HL-60/S4 treated with retinoic acid at 250 ng/mL for 4 days and 3 days (cell line): ENCODE data around the gene TK1.
"Not testable (repeated sequence)": the region's sequence is repeated elsewhere in the genome, so short reads cannot be mapped to it uniquely, and the experiment has no call there.

Experiments used
- in situ Hi-C: fragments of 300-500 bp; cut with MboI; formaldehyde crosslinking; loops from 2 replicates; pipeline ENCODE4 v1.7.0; 2022; ENCODE audit warnings: low sequenced_read_pairs

TK1 gene

GRCh38 chr17:78154903-78155811 lies 31.7 kb downstream of the TK1 start:
- in situ Hi-C loops: no loop called here

GRCh38 chr17:78151514-78152008 lies 35.3 kb downstream of the TK1 start:
- in situ Hi-C loops: no loop called here

GRCh38 chr17:78148286-78149016 lies 38.4 kb downstream of the TK1 start:
- in situ Hi-C loops: no loop called here

GRCh38 chr17:78147315-78147998 lies 39.4 kb downstream of the TK1 start:
- in situ Hi-C loops: no loop called here

- in situ Hi-C loops: no loop called here
These were observed 40.0 kb downstream of the TK1 start for GRCh38 chr17:78146881-78147280.

GRCh38 chr17:78146471-78146869 lies 40.4 kb downstream of the TK1 start:
- in situ Hi-C loops: no loop called here

- in situ Hi-C loops: no loop called here
These were observed 41.9 kb downstream of the TK1 start for GRCh38 chr17:78144736-78145641.

GRCh38 chr17:78144147-78144719 lies 42.6 kb downstream of the TK1 start:
- in situ Hi-C loops: no loop called here

GRCh38 chr17:78143214-78144146 lies 43.4 kb downstream of the TK1 start:
- in situ Hi-C loops: no loop called here

- in situ Hi-C loops: no loop called here
These were observed 44.6 kb downstream of the TK1 start for GRCh38 chr17:78142119-78142861.

- in situ Hi-C loops: no loop called here
These were observed 45.3 kb downstream of the TK1 start for GRCh38 chr17:78141437-78142118.

GRCh38 chr17:78140169-78141051 lies 46.4 kb downstream of the TK1 start:
- in situ Hi-C loops: no loop called here

- in situ Hi-C loops: not testable (repeated sequence)
These were observed 47.0 kb downstream of the TK1 start for GRCh38 chr17:78139861-78140168.

GRCh38 chr17:78138204-78139060 lies 48.4 kb downstream of the TK1 start:
- in situ Hi-C loops: no loop called here

- in situ Hi-C loops: no loop called here
These were observed 49.3 kb downstream of the TK1 start for GRCh38 chr17:78137392-78138203.
